Parathyroid adenoma (tissue), 2 donors: Measurements from ENCODE around the gene HAGHL.
"Not testable (repeated sequence)": the region's sequence is repeated elsewhere in the genome, so short reads cannot be mapped to it uniquely, and the experiment has no call there.

Experiments
- H2AFZ ChIP-seq: fragments of 300-600 bp; sonication (generic); one replicate; pipeline ENCODE4 v1.7.0; 2017; ENCODE audit warnings: antibody characterized with exemption, mild to moderate bottlenecking
- H3K27ac ChIP-seq: fragments of 300-600 bp; sonication (generic); one replicate; pipeline ENCODE4 v1.7.0; 2017
- H3K27me3 ChIP-seq: fragments of 300-600 bp; sonication (generic); one replicate; pipeline ENCODE4 v1.7.0; 2017; ENCODE audit warnings: low read length; ENCODE audit not compliant: control insufficient read depth, insufficient read depth
- H3K36me3 ChIP-seq: fragments of 300-600 bp; sonication (generic); one replicate; pipeline ENCODE4 v1.7.0; 2017; ENCODE audit warnings: low read length; ENCODE audit not compliant: control insufficient read depth, insufficient read depth
- H3K4me1 ChIP-seq: fragments of 300-600 bp; sonication (generic); one replicate; pipeline ENCODE4 v1.7.0; 2017; ENCODE audit warnings: control low read depth
- H3K4me2 ChIP-seq: fragments of 300-600 bp; sonication (generic); one replicate; pipeline ENCODE4 v1.7.0; 2017; ENCODE audit warnings: low read length
- H3K4me3 ChIP-seq: fragments of 300-600 bp; sonication (generic); one replicate; pipeline ENCODE4 v1.7.0; 2017; ENCODE audit warnings: low read depth, low read length
- H3K79me2 ChIP-seq: fragments of 300-600 bp; sonication (generic); one replicate; pipeline ENCODE4 v1.7.0; 2017; ENCODE audit warnings: control low read depth
- H3K9ac ChIP-seq: fragments of 300-600 bp; sonication (generic); one replicate; pipeline ENCODE4 v1.7.0; 2017; ENCODE audit warnings: mild to moderate bottlenecking
- H3K9me3 ChIP-seq: fragments of 300-600 bp; sonication (generic); one replicate; pipeline ENCODE4 v1.7.0; 2017; ENCODE audit warnings: low read length; ENCODE audit not compliant: control insufficient read depth
- TF ChIP-seq, protein P1 (sequence below): fragments of 300-600 bp; sonication (generic); IDR thresholded peaks from one replicate; pipeline ENCODE4 v1.7.0; 2017; ENCODE audit warnings: antibody characterized with exemption, mild to moderate bottlenecking
- donor health status: primary hyperparathyroidism.

The HAGHL gene

GRCh38 chr16:775236-775796 lies 48.4 kb downstream of the HAGHL start:
- H3K36me3 ChIP-seq: no peaks in the 10 kb centered on the region
- no peaks in the 10 kb centered on the region for H3K27me3 ChIP-seq
- H3K79me2 ChIP-seq: no peaks in the 10 kb centered on the region
- H3K4me3 ChIP-seq: no peak overlapping the region
- TF ChIP-seq, protein P1, sequence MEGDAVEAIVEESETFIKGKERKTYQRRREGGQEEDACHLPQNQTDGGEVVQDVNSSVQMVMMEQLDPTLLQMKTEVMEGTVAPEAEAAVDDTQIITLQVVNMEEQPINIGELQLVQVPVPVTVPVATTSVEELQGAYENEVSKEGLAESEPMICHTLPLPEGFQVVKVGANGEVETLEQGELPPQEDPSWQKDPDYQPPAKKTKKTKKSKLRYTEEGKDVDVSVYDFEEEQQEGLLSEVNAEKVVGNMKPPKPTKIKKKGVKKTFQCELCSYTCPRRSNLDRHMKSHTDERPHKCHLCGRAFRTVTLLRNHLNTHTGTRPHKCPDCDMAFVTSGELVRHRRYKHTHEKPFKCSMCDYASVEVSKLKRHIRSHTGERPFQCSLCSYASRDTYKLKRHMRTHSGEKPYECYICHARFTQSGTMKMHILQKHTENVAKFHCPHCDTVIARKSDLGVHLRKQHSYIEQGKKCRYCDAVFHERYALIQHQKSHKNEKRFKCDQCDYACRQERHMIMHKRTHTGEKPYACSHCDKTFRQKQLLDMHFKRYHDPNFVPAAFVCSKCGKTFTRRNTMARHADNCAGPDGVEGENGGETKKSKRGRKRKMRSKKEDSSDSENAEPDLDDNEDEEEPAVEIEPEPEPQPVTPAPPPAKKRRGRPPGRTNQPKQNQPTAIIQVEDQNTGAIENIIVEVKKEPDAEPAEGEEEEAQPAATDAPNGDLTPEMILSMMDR: no peak
- no peak overlapping the region for H2AFZ ChIP-seq
- no peak overlapping the region for H3K4me2 ChIP-seq
- H3K27ac ChIP-seq: no peak overlapping the region
- no peak overlapping the region for H3K9ac ChIP-seq
- H3K4me1 ChIP-seq: no peaks in the 10 kb centered on the region
- H3K9me3 ChIP-seq: no peaks in the 10 kb centered on the region

DNA sequence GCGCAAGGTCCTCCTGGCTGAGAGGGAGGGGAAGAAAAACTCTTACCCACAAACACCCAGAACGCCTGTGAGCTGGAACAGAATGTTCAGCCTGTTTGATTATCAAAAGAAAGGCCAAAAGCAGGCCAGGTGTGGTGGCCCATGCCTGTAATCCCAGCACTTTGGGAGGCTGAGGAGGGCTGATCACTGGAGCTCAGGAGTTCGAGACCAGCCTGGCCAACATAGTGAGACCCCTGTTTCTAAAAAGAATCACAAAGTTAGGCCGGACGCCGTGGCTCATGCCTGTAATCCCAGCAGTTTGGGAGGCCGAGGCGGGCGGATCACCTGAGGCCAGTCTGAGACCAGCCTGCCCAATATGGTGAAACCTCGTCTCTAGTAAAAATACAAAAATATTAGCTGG lies 49.4 kb downstream of the HAGHL start:
- not testable (repeated sequence) for H3K79me2 ChIP-seq, H3K27ac ChIP-seq, H3K4me2 ChIP-seq, H3K9me3 ChIP-seq, H3K27me3 ChIP-seq, H3K9ac ChIP-seq, H2AFZ ChIP-seq, H3K36me3 ChIP-seq, H3K4me1 ChIP-seq, H3K4me3 ChIP-seq

- Histone ChIP-seq H2AFZ (no peak overlapping the region), H3K4me3 (no peak overlapping the region), H3K79me2 (no peaks in the 10 kb centered on the region), H3K27me3 (no peaks in the 10 kb centered on the region), H3K4me2 (no peak overlapping the region), H3K4me1 (no peaks in the 10 kb centered on the region), H3K9me3 (no peaks in the 10 kb centered on the region), H3K36me3 (no peaks in the 10 kb centered on the region), H3K9ac (no peak overlapping the region), H3K27ac (no peak overlapping the region)
- TF ChIP-seq, protein P1: no peak
Observed at GRCh38 chr16:776824-777223, 49.9 kb downstream of the HAGHL start.

- H3K4me1 ChIP-seq: no peaks in the 10 kb centered on the region
- TF ChIP-seq, protein P1: no peak
- no peaks in the 10 kb centered on the region for H3K27me3 ChIP-seq
- H3K36me3 ChIP-seq: no peaks in the 10 kb centered on the region
- H3K9me3 ChIP-seq: no peaks in the 10 kb centered on the region
- no peak overlapping the region for H3K27ac ChIP-seq
- no peaks in the 10 kb centered on the region for H3K79me2 ChIP-seq
- no peak overlapping the region for H2AFZ ChIP-seq
- H3K4me3 ChIP-seq: no peak overlapping the region
- H3K4me2 ChIP-seq: no peak overlapping the region
- H3K9ac ChIP-seq: no peak overlapping the region
Observed at GRCh38 chr16:777826-778225, 50.9 kb downstream of the HAGHL start.

DNA sequence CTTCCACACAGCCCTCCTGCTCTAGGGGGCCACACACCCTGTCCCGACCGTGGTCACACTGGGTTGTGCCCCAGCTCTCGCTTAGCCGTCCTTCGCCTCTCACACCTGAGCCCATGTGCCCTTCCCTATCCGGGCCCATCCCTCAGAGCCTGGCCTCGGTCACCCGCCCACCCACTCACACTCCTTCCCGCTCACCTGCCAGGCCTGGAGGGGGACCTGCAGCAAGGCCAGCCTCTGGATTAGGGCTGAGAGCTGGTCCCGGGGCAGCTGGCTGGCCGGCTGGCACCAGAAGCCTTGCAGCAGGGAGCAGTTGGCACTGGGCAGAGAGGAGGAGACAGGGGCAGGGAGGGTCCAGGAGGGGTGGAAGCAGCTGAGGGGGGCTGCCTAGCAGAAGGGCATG lies 51.5 kb downstream of the HAGHL start:
- TF ChIP-seq, protein P1: no peak
- H3K4me3 ChIP-seq: no peak overlapping the region
- H3K27ac ChIP-seq: no peak overlapping the region
- no peak overlapping the region for H2AFZ ChIP-seq
- no peak overlapping the region for H3K4me2 ChIP-seq
- H3K36me3 ChIP-seq: no peaks in the 10 kb centered on the region
- no peaks in the 10 kb centered on the region for H3K79me2 ChIP-seq
- H3K9ac ChIP-seq: no peak overlapping the region
- H3K27me3 ChIP-seq: no peaks in the 10 kb centered on the region
- H3K9me3 ChIP-seq: no peaks in the 10 kb centered on the region
- no peaks in the 10 kb centered on the region for H3K4me1 ChIP-seq
